ENCODE data around the gene OSBP2. TPM values are rescaled to one million over a fixed set of nuclear protein-coding genes. Genes with fewer than 3 reads are reported as not detected.

OSBP2 gene
- total RNA-seq, 1 experiment from 2014 or later: 10.2 TPM

- H3F3A ChIP-seq (ENCODE audit: low read length, unreplicated experiment): no peaks in the 10 kb centered on the region
- H3K27ac ChIP-seq (ENCODE audit: low read length): peak overlapping the region; percentile 69
- intact Hi-C loops (cut with micrococcal nuclease): no loop called here
- H3K36me3 ChIP-seq (ENCODE audit: low read depth, low read length): no peaks in the 10 kb centered on the region
- peaks cover 19% of the 10 kb centered on the region for H3K4me1 ChIP-seq (ENCODE audit: insufficient read depth, low read length)
- no peak for TF ChIP-seq EZH2 (IDR thresholded peaks at IDR 0.05; ENCODE audit: low read length, unreplicated experiment)
- TF ChIP-seq, protein P1, sequence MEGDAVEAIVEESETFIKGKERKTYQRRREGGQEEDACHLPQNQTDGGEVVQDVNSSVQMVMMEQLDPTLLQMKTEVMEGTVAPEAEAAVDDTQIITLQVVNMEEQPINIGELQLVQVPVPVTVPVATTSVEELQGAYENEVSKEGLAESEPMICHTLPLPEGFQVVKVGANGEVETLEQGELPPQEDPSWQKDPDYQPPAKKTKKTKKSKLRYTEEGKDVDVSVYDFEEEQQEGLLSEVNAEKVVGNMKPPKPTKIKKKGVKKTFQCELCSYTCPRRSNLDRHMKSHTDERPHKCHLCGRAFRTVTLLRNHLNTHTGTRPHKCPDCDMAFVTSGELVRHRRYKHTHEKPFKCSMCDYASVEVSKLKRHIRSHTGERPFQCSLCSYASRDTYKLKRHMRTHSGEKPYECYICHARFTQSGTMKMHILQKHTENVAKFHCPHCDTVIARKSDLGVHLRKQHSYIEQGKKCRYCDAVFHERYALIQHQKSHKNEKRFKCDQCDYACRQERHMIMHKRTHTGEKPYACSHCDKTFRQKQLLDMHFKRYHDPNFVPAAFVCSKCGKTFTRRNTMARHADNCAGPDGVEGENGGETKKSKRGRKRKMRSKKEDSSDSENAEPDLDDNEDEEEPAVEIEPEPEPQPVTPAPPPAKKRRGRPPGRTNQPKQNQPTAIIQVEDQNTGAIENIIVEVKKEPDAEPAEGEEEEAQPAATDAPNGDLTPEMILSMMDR (conservative IDR thresholded peaks at IDR 0.05; ENCODE audit: low read depth, low read length): no peak
- TF ChIP-seq EZH2phosphoT487 (IDR thresholded peaks at IDR 0.05; ENCODE audit: borderline replicate concordance, low read length): no peak
- H3K9me3 ChIP-seq (ENCODE audit: low read length): no peaks in the 10 kb centered on the region
- DNase-seq (no peak), ATAC-seq (no peak)
- H3K27me3 ChIP-seq (ENCODE audit: low read length): no peaks in the 10 kb centered on the region
- no peak overlapping the region for H2AFZ ChIP-seq (ENCODE audit: low read length)
- ChIA-PET POLR2A (ENCODE audit: unreplicated experiment) (interaction anchor here (0.5 kb wide), 1 partner anchor 14 kb away, joined by 17 read pairs; no protein-coding TSS in a partner anchor), CTCF (interaction anchor here (1.4 kb wide), 1 partner anchor 15 kb away, joined by 5 read pairs; no protein-coding TSS in a partner anchor)
- H3K9ac ChIP-seq (ENCODE audit: low read length): no peak overlapping the region; the same call in 1 of the 2 replicates
- H3K4me2 ChIP-seq (ENCODE audit: low read length): peak overlapping the region; percentile 66
- BruUV-seq (replicated peaks): no TSS peak
- H3K9me2 ChIP-seq (replicated peaks; ENCODE audit: low read length): no peaks in the 10 kb centered on the region
- no peak overlapping the region for H3K4me3 ChIP-seq (ENCODE audit: low read length)
- no peaks in the 10 kb centered on the region for H4K20me1 ChIP-seq (ENCODE audit: low read length)
- H3K79me2 ChIP-seq (ENCODE audit: low read length): peaks cover 7% of the 10 kb centered on the region; the same call in 1 of the 2 replicates
These were observed 45.8 kb upstream of the OSBP2 start for GRCh38 chr22:30648825-30649224.

DNA sequence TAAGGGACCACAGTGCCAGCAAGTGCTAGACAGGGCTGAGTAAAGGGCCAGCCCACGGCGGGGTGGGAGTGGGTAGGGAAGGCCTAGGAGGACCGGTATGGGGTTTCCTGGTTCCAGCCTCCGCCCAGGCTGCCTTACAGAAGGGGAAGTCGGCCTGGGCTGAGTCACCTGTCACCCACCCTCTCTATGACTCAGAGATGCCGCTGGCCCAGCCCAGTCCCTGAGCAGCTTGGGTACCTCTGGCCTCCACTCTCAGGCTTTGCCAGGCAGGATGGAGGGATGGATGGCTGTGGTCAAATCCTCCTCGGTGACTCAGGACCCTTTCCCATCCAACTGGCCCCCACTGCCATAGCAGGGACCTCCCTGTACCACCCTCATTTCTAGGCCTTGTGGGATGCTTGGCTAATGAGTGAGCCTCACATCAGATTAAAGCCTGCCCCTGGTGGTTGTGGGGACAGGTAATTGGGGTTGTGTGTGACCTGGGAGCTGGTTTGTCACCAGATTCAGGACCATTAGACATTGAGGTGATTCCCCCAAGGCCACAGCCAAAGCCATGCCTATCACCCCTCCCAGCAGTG, 45.2 kb upstream of the OSBP2 start:
- CTCF ChIA-PET: interaction anchor here (1.4 kb wide), 1 partner anchor 15 kb away, joined by 5 read pairs; no protein-coding TSS in a partner anchor

More for the DNA sequence above, 45.2 kb upstream of the OSBP2 start:
- intact Hi-C loops (cut with micrococcal nuclease): no loop called here
- H3K79me2 ChIP-seq (ENCODE audit: low read length): peaks cover 6% of the 10 kb centered on the region; the same call in 1 of the 2 replicates
- H3K4me2 ChIP-seq (ENCODE audit: low read length): peak overlapping the region; percentile 66
- ATAC-seq (peak; percentile 100), DNase-seq (peak; percentile 90)
- H3F3A ChIP-seq (ENCODE audit: low read length, unreplicated experiment): no peaks in the 10 kb centered on the region
- H3K9me3 ChIP-seq (ENCODE audit: low read length): no peaks in the 10 kb centered on the region
- H4K20me1 ChIP-seq (ENCODE audit: low read length): no peaks in the 10 kb centered on the region
- POLR2A ChIA-PET (ENCODE audit: unreplicated experiment): no interaction called here
- H3K36me3 ChIP-seq (ENCODE audit: low read depth, low read length): no peaks in the 10 kb centered on the region
- no peak overlapping the region for H2AFZ ChIP-seq (ENCODE audit: low read length)
- peak overlapping the region; percentile 69 for H3K27ac ChIP-seq (ENCODE audit: low read length)
- H3K4me3 ChIP-seq (ENCODE audit: low read length): no peak overlapping the region
- H3K9ac ChIP-seq (ENCODE audit: low read length): no peak overlapping the region; the same call in 1 of the 2 replicates
- BruUV-seq (replicated peaks): no TSS peak
- H3K4me1 ChIP-seq (ENCODE audit: insufficient read depth, low read length): peaks cover 12% of the 10 kb centered on the region
- no peaks in the 10 kb centered on the region for H3K9me2 ChIP-seq (replicated peaks; ENCODE audit: low read length)
- TF ChIP-seq EZH2phosphoT487 (IDR thresholded peaks at IDR 0.05; ENCODE audit: borderline replicate concordance, low read length): no peak
- TF ChIP-seq EZH2 (IDR thresholded peaks at IDR 0.05; ENCODE audit: low read length, unreplicated experiment): no peak
- TF ChIP-seq, protein P1 (conservative IDR thresholded peaks at IDR 0.05; ENCODE audit: low read depth, low read length): peak; percentile 34; the same call in 1 of the 2 replicates
- H3K27me3 ChIP-seq (ENCODE audit: low read length): no peaks in the 10 kb centered on the region

Data from PC-3 (cell line).